HepG2 (cell line): ENCODE results near the gene PAFAH1B1. TPM values are rescaled to one million over a fixed set of nuclear protein-coding genes. Genes with fewer than 3 reads are reported as not detected.

ENCODE experiments used
- EED ChIP-seq: sonication (generic); formaldehyde crosslinking; IDR thresholded peaks from 2 replicates; pipeline ENCODE4 v1.5.0; 2020; ENCODE audit warnings: mild to moderate bottlenecking, missing genetic modification reagents
- MBNL3 ChIP-seq: fragments of 250-450 bp; sonication (Bioruptor Pico); conservative IDR thresholded peaks from 2 replicates; pipeline ENCODE4 v1.8.0; 2022; ENCODE audit warnings: mild to moderate bottlenecking, inconsistent platforms
- TBL1XR1 ChIP-seq: fragments of 150-350 bp; IDR thresholded peaks from 2 replicates; pipeline ENCODE4 v1.6.1; 2014; ENCODE audit warnings: borderline replicate concordance, low read length; ENCODE audit not compliant: partially characterized antibody
- ZNF331 ChIP-seq: sonication (generic); formaldehyde crosslinking; IDR thresholded peaks from 2 replicates; pipeline ENCODE4 v1.4.0; 2020; ENCODE audit warnings: missing genetic modification reagents
- ZNF430 ChIP-seq: sonication (generic); formaldehyde crosslinking; IDR thresholded peaks from 2 replicates; pipeline ENCODE4 v1.9.0; 2021; ENCODE audit warnings: mild to moderate bottlenecking, missing genetic modification reagents
- ZNF598 ChIP-seq: sonication (generic); formaldehyde crosslinking; IDR thresholded peaks from 2 replicates; pipeline ENCODE4 v1.5.1; 2020; ENCODE audit warnings: mild to moderate bottlenecking, missing genetic modification reagents, borderline replicate concordance
- polyA plus RNA-seq, 8 experiments: library from polyadenylated mRNA; depleted of rRNA in 3 of 8; stranded (reverse) in 7 of 8; unstranded in 1 of 8; fragments of >200 nt; fragmentation: Illumina TruSeq in 4 of 8; extraction: Trizol in 4 of 8; gene quantifications; 2 replicates each; pipeline versions ENCODE4 v1.2.1 to v1.2.3, GENCODE V29; 2011 to 2016; ENCODE audit warnings: low read depth in 4 of 8, missing spikeins in 1 of 8, mixed read lengths in 1 of 8; ENCODE audit not compliant: insufficient read depth in 1 of 8
- total RNA-seq, 5 experiments: library from RNA; depleted of rRNA; stranded (reverse); fragments of >200 nt; fragmentation: Illumina TruSeq; extraction: Trizol; gene quantifications; 2 replicates each; pipeline ENCODE4 v1.2.3, GENCODE V29; 2016; ENCODE audit warnings: low read depth in 1 of 5
- TF ChIP-seq, protein P1 (sequence below): sonication (generic); formaldehyde crosslinking; conservative IDR thresholded peaks from 2 replicates; pipeline ENCODE4 v1.8.0; 2022; ENCODE audit warnings: mild to moderate bottlenecking, moderate library complexity, missing genetic modification reagents
- TF ChIP-seq, protein P2 (sequence below): sonication (generic); formaldehyde crosslinking; IDR thresholded peaks from 2 replicates; pipeline ENCODE4 v1.5.0; 2020; ENCODE audit warnings: mild to moderate bottlenecking, missing genetic modification reagents
- TF ChIP-seq, protein P3 (sequence below): IDR thresholded peaks from 2 replicates; pipeline ENCODE4 v1.6.1; 2016; ENCODE audit warnings: mild to moderate bottlenecking

PAFAH1B1 gene
- total and polyA plus RNA-seq, 2 of the 13 experiments (the other 11 are each of a cell fraction or from before 2014, with no cell fraction given) = 46.0 to 64.9 TPM

DNA sequence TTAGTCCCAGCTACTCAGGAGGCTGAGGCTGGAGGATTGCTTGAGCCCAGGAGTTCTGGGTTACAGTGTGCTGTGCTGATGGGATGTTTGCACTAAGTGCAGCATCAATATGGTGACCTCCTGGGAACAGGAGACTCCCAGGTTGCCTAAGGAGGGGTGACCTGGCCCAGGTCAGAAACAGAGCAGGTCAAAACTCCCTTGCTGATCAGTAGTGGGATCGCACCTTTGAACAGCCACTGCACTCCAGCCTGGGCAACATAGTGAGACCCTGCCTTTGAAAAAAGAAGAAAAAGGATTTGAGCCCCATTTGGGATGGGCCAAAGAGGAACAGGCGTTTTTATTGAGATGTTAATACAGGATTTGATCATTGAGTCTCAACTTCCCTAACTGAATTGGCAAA lies 87.5 kb downstream of the PAFAH1B1 start (continued):
- TF ChIP-seq, protein P1, sequence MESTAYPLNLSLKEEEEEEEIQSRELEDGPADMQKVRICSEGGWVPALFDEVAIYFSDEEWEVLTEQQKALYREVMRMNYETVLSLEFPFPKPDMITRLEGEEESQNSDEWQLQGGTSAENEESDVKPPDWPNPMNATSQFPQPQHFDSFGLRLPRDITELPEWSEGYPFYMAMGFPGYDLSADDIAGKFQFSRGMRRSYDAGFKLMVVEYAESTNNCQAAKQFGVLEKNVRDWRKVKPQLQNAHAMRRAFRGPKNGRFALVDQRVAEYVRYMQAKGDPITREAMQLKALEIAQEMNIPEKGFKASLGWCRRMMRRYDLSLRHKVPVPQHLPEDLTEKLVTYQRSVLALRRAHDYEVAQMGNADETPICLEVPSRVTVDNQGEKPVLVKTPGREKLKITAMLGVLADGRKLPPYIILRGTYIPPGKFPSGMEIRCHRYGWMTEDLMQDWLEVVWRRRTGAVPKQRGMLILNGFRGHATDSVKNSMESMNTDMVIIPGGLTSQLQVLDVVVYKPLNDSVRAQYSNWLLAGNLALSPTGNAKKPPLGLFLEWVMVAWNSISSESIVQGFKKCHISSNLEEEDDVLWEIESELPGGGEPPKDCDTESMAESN = no peak
- TF ChIP-seq EED (CRISPR knock-in tag) (no peak), ZNF430 (CRISPR knock-in tag) (no peak), MBNL3 (CRISPR knock-in tag) (no peak), ZNF331 (CRISPR knock-in tag) (no peak), TBL1XR1 (no peak), ZNF598 (CRISPR knock-in tag) (no peak)
- TF ChIP-seq, protein P2, sequence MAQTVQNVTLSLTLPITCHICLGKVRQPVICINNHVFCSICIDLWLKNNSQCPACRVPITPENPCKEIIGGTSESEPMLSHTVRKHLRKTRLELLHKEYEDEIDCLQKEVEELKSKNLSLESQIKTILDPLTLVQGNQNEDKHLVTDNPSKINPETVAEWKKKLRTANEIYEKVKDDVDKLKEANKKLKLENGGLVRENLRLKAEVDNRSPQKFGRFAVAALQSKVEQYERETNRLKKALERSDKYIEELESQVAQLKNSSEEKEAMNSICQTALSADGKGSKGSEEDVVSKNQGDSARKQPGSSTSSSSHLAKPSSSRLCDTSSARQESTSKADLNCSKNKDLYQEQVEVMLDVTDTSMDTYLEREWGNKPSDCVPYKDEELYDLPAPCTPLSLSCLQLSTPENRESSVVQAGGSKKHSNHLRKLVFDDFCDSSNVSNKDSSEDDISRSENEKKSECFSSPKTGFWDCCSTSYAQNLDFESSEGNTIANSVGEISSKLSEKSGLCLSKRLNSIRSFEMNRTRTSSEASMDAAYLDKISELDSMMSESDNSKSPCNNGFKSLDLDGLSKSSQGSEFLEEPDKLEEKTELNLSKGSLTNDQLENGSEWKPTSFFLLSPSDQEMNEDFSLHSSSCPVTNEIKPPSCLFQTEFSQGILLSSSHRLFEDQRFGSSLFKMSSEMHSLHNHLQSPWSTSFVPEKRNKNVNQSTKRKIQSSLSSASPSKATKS (CRISPR knock-in tag) = no peak
- TF ChIP-seq, protein P3, sequence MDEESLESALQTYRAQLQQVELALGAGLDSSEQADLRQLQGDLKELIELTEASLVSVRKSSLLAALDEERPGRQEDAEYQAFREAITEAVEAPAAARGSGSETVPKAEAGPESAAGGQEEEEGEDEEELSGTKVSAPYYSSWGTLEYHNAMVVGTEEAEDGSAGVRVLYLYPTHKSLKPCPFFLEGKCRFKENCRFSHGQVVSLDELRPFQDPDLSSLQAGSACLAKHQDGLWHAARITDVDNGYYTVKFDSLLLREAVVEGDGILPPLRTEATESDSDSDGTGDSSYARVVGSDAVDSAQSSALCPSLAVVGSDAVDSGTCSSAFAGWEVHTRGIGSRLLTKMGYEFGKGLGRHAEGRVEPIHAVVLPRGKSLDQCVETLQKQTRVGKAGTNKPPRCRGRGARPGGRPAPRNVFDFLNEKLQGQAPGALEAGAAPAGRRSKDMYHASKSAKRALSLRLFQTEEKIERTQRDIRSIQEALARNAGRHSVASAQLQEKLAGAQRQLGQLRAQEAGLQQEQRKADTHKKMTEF (CRISPR knock-in tag) = no peak
